NB4 (cell line): ENCODE data around the gene SEMA3E.

Source experiments
- CTCF ChIP-seq: IDR thresholded peaks from one replicate; pipeline ENCODE4 v1.5.1; 2012; ENCODE audit warnings: low read depth, low read length
- MAX ChIP-seq: IDR thresholded peaks from 2 replicates; pipeline ENCODE4 v1.6.1; 2011; ENCODE audit warnings: low read depth, low read length
- POLR2A ChIP-seq: IDR thresholded peaks from 2 replicates; pipeline ENCODE4 v1.6.1; 2011; ENCODE audit warnings: mild to moderate bottlenecking; ENCODE audit not compliant: insufficient read length; ENCODE audit errors: extremely low read depth

- TF ChIP-seq CTCF (no peak), POLR2A (no peak), MAX (no peak)
Measured at GRCh38 chr7:83452256-83452655, 196.7 kb downstream of the SEMA3E start.
